Gastrocnemius medialis (tissue), 4 donors: ENCODE measurements around the gene DNAJC1. TPM values are rescaled to one million over a fixed set of nuclear protein-coding genes. Genes with fewer than 3 reads are reported as not detected.

ENCODE experiments used
- ATAC-seq, 2 donors: fragments of 150-250 bp; one replicate each; pipeline ENCODE4 v1.9.1; 2016
- DNase-seq, 2 donors: peaks; one replicate each; pipeline ENCODE4 v3.0.0-alpha.2; 2019
- H3K27ac ChIP-seq, 4 donors: fragments of 200-600 bp; sonication (generic); 1 replicate in 1 of 4; 2 replicates in 3 of 4; pipeline ENCODE4 v1.5.1; 2016 to 2018; ENCODE audit warnings: mild to moderate bottlenecking in 2 of 4, moderate library complexity in 1 of 4
- H3K27me3 ChIP-seq, 3 donors: fragments of 200-600 bp; sonication (generic) in 2 of 3; 1 replicate in 1 of 3; 2 replicates in 2 of 3; pipeline versions ENCODE4 v1.5.1 to v1.6.0; 2016 to 2019; ENCODE audit warnings: mild to moderate bottlenecking in 1 of 3, moderate library complexity in 1 of 3
- H3K36me3 ChIP-seq, 2 donors: fragments of 200-600 bp; sonication (generic) in 1 of 2; one replicate each; pipeline ENCODE4 v1.5.1; 2017 to 2018
- H3K4me1 ChIP-seq, 2 donors: fragments of 200-600 bp; sonication (generic) in 1 of 2; one replicate each; pipeline ENCODE4 v1.5.1; 2016 to 2017; ENCODE audit warnings: mild to moderate bottlenecking in 2 of 2
- H3K4me3 ChIP-seq, 4 donors: fragments of 200-600 bp; sonication (generic) in 3 of 4; 1 replicate in 1 of 4; 2 replicates in 3 of 4; pipeline ENCODE4 v1.5.1; 2016 to 2019; ENCODE audit warnings: mild to moderate bottlenecking in 2 of 4
- H3K9me3 ChIP-seq, 3 donors: fragments of 200-600 bp; sonication (generic) in 2 of 3; 1 replicate in 1 of 3; 2 replicates in 2 of 3; pipeline ENCODE4 v1.5.1; 2016 to 2019
- POLR2A ChIP-seq, 2 donors: fragments of 450-650 bp; IDR thresholded peaks; one replicate each; pipeline ENCODE4 v1.6.1; 2017; ENCODE audit warnings: antibody characterized with exemption in 2 of 2, mild to moderate bottlenecking in 2 of 2, moderate library complexity in 2 of 2
- in situ Hi-C, 4 donors: fragments of 200-750 bp; cut with MboI; loops; one replicate each; pipeline versions ENCODE4 v1.15.0 to v1.8.0; 2017; ENCODE audit warnings: low sequenced_read_pairs in 4 of 4
- intact Hi-C: fragments of 100-400 bp; cut with DNase I; formaldehyde crosslinking; loops from one replicate; pipeline ENCODE4 v1.15.1; 2023; ENCODE audit warnings: low total_unique reads
- total RNA-seq, 4 donors: library from RNA; depleted of rRNA; stranded (reverse); fragments of >200 nt; gene quantifications; one replicate each; pipeline versions ENCODE4 v1.1.0 to v1.2.3, GENCODE V29; 2016
- TF ChIP-seq, protein P1 (sequence below), 5 experiments: fragments of 450-650 bp in 3 of 5; fragments of 200-600 bp in 2 of 5; sonication (generic) in 2 of 5; IDR thresholded peaks in 4 of 5; conservative IDR thresholded peaks in 1 of 5; 1 replicate in 4 of 5; 2 replicates in 1 of 5; pipeline ENCODE4 v1.5.1; 2016 to 2019; ENCODE audit warnings: antibody characterized with exemption in 5 of 5, mild to moderate bottlenecking in 3 of 5, moderate library complexity in 3 of 5

DNAJC1 gene
- total RNA-seq, 4 donors from 2014 or later = 24.1 to 56.4 (median 35.7) TPM

DNA sequence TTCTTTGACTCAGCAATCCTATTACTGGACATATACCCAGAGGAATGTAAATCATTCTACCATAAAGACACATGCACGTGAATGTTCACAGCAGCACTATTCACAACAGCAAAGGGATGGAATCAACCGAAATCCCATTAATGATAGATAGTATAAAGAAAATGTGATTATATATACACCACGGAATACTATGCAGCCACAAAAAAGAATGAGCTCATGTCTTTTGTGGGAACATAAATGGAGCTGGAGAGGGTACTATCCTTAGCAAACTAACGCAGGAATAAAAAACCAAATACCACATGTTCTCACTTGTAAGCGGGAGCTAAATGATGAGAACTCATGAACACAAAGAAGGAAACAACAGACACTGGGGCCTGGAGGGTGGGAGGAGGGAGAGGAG, 201.9 kb downstream of the DNAJC1 start:
- no peak for ATAC-seq
- intact Hi-C loops (no loop called here), in situ Hi-C loops (no loop called here)
- no peak overlapping the region for H3K4me3 ChIP-seq
- H3K4me1 ChIP-seq = no peaks in the 10 kb centered on the region
- DNase-seq = no peak
- H3K36me3 ChIP-seq = no peaks in the 10 kb centered on the region
- no peak for TF ChIP-seq POLR2A (IDR thresholded peaks at IDR 0.05)
- TF ChIP-seq, protein P1, sequence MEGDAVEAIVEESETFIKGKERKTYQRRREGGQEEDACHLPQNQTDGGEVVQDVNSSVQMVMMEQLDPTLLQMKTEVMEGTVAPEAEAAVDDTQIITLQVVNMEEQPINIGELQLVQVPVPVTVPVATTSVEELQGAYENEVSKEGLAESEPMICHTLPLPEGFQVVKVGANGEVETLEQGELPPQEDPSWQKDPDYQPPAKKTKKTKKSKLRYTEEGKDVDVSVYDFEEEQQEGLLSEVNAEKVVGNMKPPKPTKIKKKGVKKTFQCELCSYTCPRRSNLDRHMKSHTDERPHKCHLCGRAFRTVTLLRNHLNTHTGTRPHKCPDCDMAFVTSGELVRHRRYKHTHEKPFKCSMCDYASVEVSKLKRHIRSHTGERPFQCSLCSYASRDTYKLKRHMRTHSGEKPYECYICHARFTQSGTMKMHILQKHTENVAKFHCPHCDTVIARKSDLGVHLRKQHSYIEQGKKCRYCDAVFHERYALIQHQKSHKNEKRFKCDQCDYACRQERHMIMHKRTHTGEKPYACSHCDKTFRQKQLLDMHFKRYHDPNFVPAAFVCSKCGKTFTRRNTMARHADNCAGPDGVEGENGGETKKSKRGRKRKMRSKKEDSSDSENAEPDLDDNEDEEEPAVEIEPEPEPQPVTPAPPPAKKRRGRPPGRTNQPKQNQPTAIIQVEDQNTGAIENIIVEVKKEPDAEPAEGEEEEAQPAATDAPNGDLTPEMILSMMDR (IDR thresholded peaks at IDR 0.05 in 4 of 5, conservative IDR thresholded peaks at IDR 0.05 in 1 of 5) = no peak
- H3K27me3 ChIP-seq = no peaks in the 10 kb centered on the region
- no peak overlapping the region for H3K27ac ChIP-seq
- no peaks in the 10 kb centered on the region for H3K9me3 ChIP-seq

GRCh38 chr10:21797984-21798765, 205.4 kb downstream of the DNAJC1 start:
- Histone ChIP-seq H3K36me3 (no peaks in the 10 kb centered on the region), H3K4me3 (no peak overlapping the region), H3K9me3 (no peaks in the 10 kb centered on the region), H3K27me3 (no peaks in the 10 kb centered on the region), H3K4me1 (no peaks in the 10 kb centered on the region), H3K27ac (no peak overlapping the region)
- DNase-seq (no peak), ATAC-seq (no peak)
- in situ Hi-C loops (no loop called here), intact Hi-C loops (no loop called here)
- TF ChIP-seq, protein P1 (IDR thresholded peaks at IDR 0.05 in 4 of 5, conservative IDR thresholded peaks at IDR 0.05 in 1 of 5) = no peak
- no peak for TF ChIP-seq POLR2A (IDR thresholded peaks at IDR 0.05)

- H3K9me3 ChIP-seq = no peaks in the 10 kb centered on the region
- intact Hi-C loops (no loop called here), in situ Hi-C loops (no loop called here)
- no peaks in the 10 kb centered on the region for H3K4me1 ChIP-seq
- ATAC-seq = no peak
- H3K27me3 ChIP-seq = no peaks in the 10 kb centered on the region
- no peak for DNase-seq
- H3K4me3 ChIP-seq = no peak overlapping the region
- H3K27ac ChIP-seq = no peak overlapping the region
- TF ChIP-seq POLR2A (IDR thresholded peaks at IDR 0.05) = no peak
- TF ChIP-seq, protein P1 (IDR thresholded peaks at IDR 0.05 in 4 of 5, conservative IDR thresholded peaks at IDR 0.05 in 1 of 5) = no peak
- no peaks in the 10 kb centered on the region for H3K36me3 ChIP-seq
Observed at GRCh38 chr10:21797533-21797932, 206.0 kb downstream of the DNAJC1 start.

GRCh38 chr10:21791276-21791675, 212.3 kb downstream of the DNAJC1 start:
- H3K9me3 ChIP-seq = no peaks in the 10 kb centered on the region
- no peaks in the 10 kb centered on the region for H3K4me1 ChIP-seq
- intact Hi-C loops = no loop called here
- no peaks in the 10 kb centered on the region for H3K27me3 ChIP-seq
- H3K4me3 ChIP-seq = no peak overlapping the region
- no peaks in the 10 kb centered on the region for H3K36me3 ChIP-seq
- TF ChIP-seq, protein P1 (IDR thresholded peaks at IDR 0.05 in 4 of 5, conservative IDR thresholded peaks at IDR 0.05 in 1 of 5) = no peak
- TF ChIP-seq POLR2A (IDR thresholded peaks at IDR 0.05) = no peak
- in situ Hi-C loops = no loop called here
- DNase-seq (no peak), ATAC-seq (no peak)
- H3K27ac ChIP-seq = no peak overlapping the region
